Stromal cell of bone marrow (primary cell): ENCODE data around the gene ULK4.
"Not testable (repeated sequence)": the region's sequence is repeated elsewhere in the genome, so short reads cannot be mapped to it uniquely, and the experiment has no call there.

ENCODE experiments used
- DNase-seq: peaks from one replicate; pipeline ENCODE4 v3.0.0-alpha.2; 2012; ENCODE audit warnings: low read depth

Gene ULK4

GRCh38 chr3:41502023-41502422 is 459.9 kb downstream of the ULK4 start:
- DNase-seq: no peak

GRCh38 chr3:41498847-41499246 is 463.1 kb downstream of the ULK4 start:
- DNase-seq: no peak

GRCh38 chr3:41490360-41490759 is 471.5 kb downstream of the ULK4 start:
- no peak for DNase-seq

GRCh38 chr3:41489231-41489630 is 472.7 kb downstream of the ULK4 start:
- DNase-seq: no peak

GRCh38 chr3:41488501-41488900 is 473.4 kb downstream of the ULK4 start:
- DNase-seq: no peak

GRCh38 chr3:41485484-41485883 is 476.4 kb downstream of the ULK4 start:
- DNase-seq: no peak

GRCh38 chr3:41482134-41482533 is 479.8 kb downstream of the ULK4 start:
- DNase-seq: no peak

- DNase-seq: no peak
These were observed 483.6 kb downstream of the ULK4 start for GRCh38 chr3:41478278-41478677.

- no peak for DNase-seq
These were observed 484.4 kb downstream of the ULK4 start for GRCh38 chr3:41477399-41478014.

GRCh38 chr3:41469083-41469482 is 492.8 kb downstream of the ULK4 start:
- no peak for DNase-seq

GRCh38 chr3:41467481-41467880 is 494.4 kb downstream of the ULK4 start:
- no peak for DNase-seq

- no peak for DNase-seq
These were observed 497.0 kb downstream of the ULK4 start for GRCh38 chr3:41464858-41465257.

GRCh38 chr3:41464401-41464800 is 497.5 kb downstream of the ULK4 start:
- peak; percentile 8 for DNase-seq

- DNase-seq: no peak
These were observed 499.7 kb downstream of the ULK4 start for GRCh38 chr3:41462103-41462691.

- no peak for DNase-seq
These were observed 501.2 kb downstream of the ULK4 start for GRCh38 chr3:41460736-41461135.

- DNase-seq: no peak
These were observed 504.7 kb downstream of the ULK4 start for GRCh38 chr3:41457176-41457575.

- DNase-seq: no peak
These were observed 505.7 kb downstream of the ULK4 start for GRCh38 chr3:41456162-41456561.

- DNase-seq: not testable (repeated sequence)
These were observed 508.3 kb downstream of the ULK4 start for GRCh38 chr3:41453618-41454017.

GRCh38 chr3:41450416-41451231 is 511.3 kb downstream of the ULK4 start:
- DNase-seq: no peak

GRCh38 chr3:41448396-41448795 is 513.5 kb downstream of the ULK4 start:
- no peak for DNase-seq

- DNase-seq: no peak
These were observed 514.2 kb downstream of the ULK4 start for GRCh38 chr3:41447701-41448100.

- not testable (repeated sequence) for DNase-seq
These were observed 515.6 kb downstream of the ULK4 start for GRCh38 chr3:41446316-41446715.

GRCh38 chr3:41441568-41441967 is 520.3 kb downstream of the ULK4 start:
- no peak for DNase-seq
